Fibroblast of villous mesenchyme (primary cell): ENCODE data around the gene BTC. TPM values are rescaled to one million over a fixed set of nuclear protein-coding genes. Genes with fewer than 3 reads are reported as not detected.

Source experiments
- DNase-seq: peaks from one replicate; pipeline ENCODE4 v3.0.0-alpha.2; 2010; ENCODE audit warnings: low read depth
- H3K4me3 ChIP-seq: 2 replicates; pipeline ENCODE4 v1.5.1; 2011; ENCODE audit warnings: low read depth, mild to moderate bottlenecking, low read length
- CTCF ChIP-seq: IDR thresholded peaks from 2 replicates; pipeline ENCODE4 v1.5.1; 2012; ENCODE audit warnings: low read depth, mild to moderate bottlenecking, low read length; ENCODE audit not compliant: insufficient read depth
- total RNA-seq: library from RNA; depleted of rRNA; stranded (reverse); fragments of >200 nt; gene quantifications from 2 replicates; pipeline ENCODE4 v1.2.3, GENCODE V29; 2012

Gene BTC
- total RNA-seq, 1 donor, result 0.43 TPM

- H3K4me3 ChIP-seq, result no peak overlapping the region
- TF ChIP-seq CTCF, result no peak
- no peak for DNase-seq
These were observed 4.8 kb downstream of the BTC start for GRCh38 chr4:74789518-74789917.

- no peak for TF ChIP-seq CTCF
- DNase-seq, result no peak
- H3K4me3 ChIP-seq, result no peak overlapping the region
These were observed 16.8 kb downstream of the BTC start for GRCh38 chr4:74777531-74777930.

- H3K4me3 ChIP-seq, result no peak overlapping the region
- TF ChIP-seq CTCF, result no peak
- DNase-seq, result no peak
These were observed 21.5 kb downstream of the BTC start for GRCh38 chr4:74772783-74773182.

- TF ChIP-seq CTCF, result no peak
- H3K4me3 ChIP-seq, result no peak overlapping the region
- DNase-seq, result no peak
These were observed 22.2 kb downstream of the BTC start for GRCh38 chr4:74772106-74772505.

GRCh38 chr4:74770226-74770910 is 24.0 kb downstream of the BTC start:
- no peak overlapping the region for H3K4me3 ChIP-seq
- TF ChIP-seq CTCF, result no peak
- DNase-seq, result no peak

- peak; percentile 19 for DNase-seq
- TF ChIP-seq CTCF, result no peak
- H3K4me3 ChIP-seq, result no peak overlapping the region
These were observed 25.3 kb downstream of the BTC start for GRCh38 chr4:74768857-74769525.
